Epithelial cell of esophagus (primary cell): Measurements from ENCODE around the gene MYCN.
A peak's percentile ranks its signal among the peaks of the same experiment; 100 is the strongest.

Experiments
- DNase-seq: peaks from one replicate; pipeline ENCODE4 v3.0.0; 2010; ENCODE audit warnings: low read depth
- H3K4me3 ChIP-seq: 2 replicates; pipeline ENCODE4 v1.5.1; 2011; ENCODE audit warnings: mild to moderate bottlenecking, low read length, control low read depth
- CTCF ChIP-seq: IDR thresholded peaks from 2 replicates; pipeline ENCODE4 v1.5.1; 2011; ENCODE audit warnings: low read depth, mild to moderate bottlenecking, low read length, control low read depth, inconsistent platforms; ENCODE audit not compliant: insufficient read depth; ENCODE audit errors: missing control alignments

The MYCN gene

GRCh38 chr2:15986068-15986560, 45.8 kb downstream of the MYCN start:
- H3K4me3 ChIP-seq = no peak overlapping the region
- TF ChIP-seq CTCF = no peak
- DNase-seq = no peak

- no peak for DNase-seq
- no peak overlapping the region for H3K4me3 ChIP-seq
- no peak for TF ChIP-seq CTCF
Observed at GRCh38 chr2:15986644-15987043, 46.3 kb downstream of the MYCN start.

GRCh38 chr2:15988733-15989132, 48.4 kb downstream of the MYCN start:
- TF ChIP-seq CTCF = no peak
- H3K4me3 ChIP-seq = no peak overlapping the region
- DNase-seq = no peak

GRCh38 chr2:15989559-15989958, 49.2 kb downstream of the MYCN start:
- DNase-seq = peak; percentile 16
- no peak for TF ChIP-seq CTCF
- no peak overlapping the region for H3K4me3 ChIP-seq

- no peak for TF ChIP-seq CTCF
- no peak overlapping the region for H3K4me3 ChIP-seq
- no peak for DNase-seq
Observed at GRCh38 chr2:15990151-15991101, 50.1 kb downstream of the MYCN start.

- TF ChIP-seq CTCF = no peak
- no peak overlapping the region for H3K4me3 ChIP-seq
- no peak for DNase-seq
Observed at GRCh38 chr2:15991231-15991630, 50.9 kb downstream of the MYCN start.
